Upper lobe of right lung (tissue), 1 donor: Measurements from ENCODE around the gene CPNE9. TPM values are rescaled to one million over a fixed set of nuclear protein-coding genes. Genes with fewer than 3 reads are reported as not detected.

ENCODE experiments used
- ATAC-seq: fragments of 200-7000 bp; cut with Tn5 transposase; one replicate; pipeline ENCODE4 v1.9.1; 2020; ENCODE audit warnings: mild to moderate bottlenecking, moderate library complexity
- DNase-seq: peaks from one replicate; pipeline ENCODE4 v3.0.0-alpha.2; 2020
- H3K27ac ChIP-seq: fragments of 200-600 bp; one replicate; pipeline ENCODE4 v1.8.0; 2022
- H3K27me3 ChIP-seq: fragments of 200-600 bp; one replicate; pipeline ENCODE4 v1.8.0; 2022; ENCODE audit warnings: mild to moderate bottlenecking
- H3K36me3 ChIP-seq: fragments of 200-600 bp; one replicate; pipeline ENCODE4 v1.8.0; 2022
- H3K4me1 ChIP-seq: fragments of 200-600 bp; one replicate; pipeline ENCODE4 v1.8.0; 2022
- H3K4me3 ChIP-seq: fragments of 200-600 bp; one replicate; pipeline ENCODE4 v1.8.0; 2022; ENCODE audit warnings: mild to moderate bottlenecking
- H3K9me3 ChIP-seq: fragments of 200-600 bp; one replicate; pipeline ENCODE4 v1.8.0; 2022
- CTCF ChIP-seq: fragments of 200-600 bp; IDR thresholded peaks from one replicate; pipeline ENCODE4 v1.8.0; 2022; ENCODE audit warnings: antibody characterized with exemption
- intact Hi-C: fragments of 100-400 bp; cut with DNase I; formaldehyde crosslinking; loops from one replicate; pipeline ENCODE4 v1.11.0; 2022
- total RNA-seq: library from RNA; stranded (reverse); fragmentation: NEBNext Ultra II Directional; extraction: Animal tissue kit (Norgen Biotek cat#: 25700); gene quantifications from one replicate; pipeline ENCODE4 v1.2.1, GENCODE V29; 2021
- donor health status: DM: no; HTN: yes; CAD: no; lungs with severe emphysema.

CPNE9 gene
- total RNA-seq, 1 donor from 2014 or later = 0.90 TPM

- ATAC-seq (peak; percentile 72), DNase-seq (no peak)
- intact Hi-C loops = no loop called here
- H3K9me3 ChIP-seq = no peaks in the 10 kb centered on the region
- TF ChIP-seq CTCF = no peak
- no peak overlapping the region for H3K4me3 ChIP-seq
- H3K4me1 ChIP-seq = no peaks in the 10 kb centered on the region
- H3K27ac ChIP-seq = no peak overlapping the region
- H3K36me3 ChIP-seq = peaks cover 100% of the 10 kb centered on the region
- no peaks in the 10 kb centered on the region for H3K27me3 ChIP-seq
Observed at GRCh38 chr3:9682096-9682495, 21.5 kb upstream of the CPNE9 start.

- intact Hi-C loops = no loop called here
- no peak overlapping the region for H3K27ac ChIP-seq
- no peak for TF ChIP-seq CTCF
- no peaks in the 10 kb centered on the region for H3K27me3 ChIP-seq
- no peak for ATAC-seq
- H3K36me3 ChIP-seq = peaks cover 100% of the 10 kb centered on the region
- no peak for DNase-seq
- H3K4me3 ChIP-seq = no peak overlapping the region
- H3K9me3 ChIP-seq = no peaks in the 10 kb centered on the region
- H3K4me1 ChIP-seq = no peaks in the 10 kb centered on the region
Observed at GRCh38 chr3:9683426-9683825, 20.2 kb upstream of the CPNE9 start.

GRCh38 chr3:9685216-9686049, 18.2 kb upstream of the CPNE9 start:
- H3K36me3 ChIP-seq = peaks cover 100% of the 10 kb centered on the region
- intact Hi-C loops = no loop called here
- no peak for ATAC-seq

GRCh38 chr3:9686050-9686550, 17.5 kb upstream of the CPNE9 start:
- Histone ChIP-seq H3K9me3 (no peaks in the 10 kb centered on the region), H3K4me1 (no peaks in the 10 kb centered on the region), H3K4me3 (no peak overlapping the region), H3K27me3 (no peaks in the 10 kb centered on the region), H3K27ac (no peak overlapping the region), H3K36me3 (peaks cover 100% of the 10 kb centered on the region)
- DNase-seq (no peak), ATAC-seq (no peak)
- no peak for TF ChIP-seq CTCF
- intact Hi-C loops = no loop called here

More at GRCh38 chr3:9685216-9686049, 18.2 kb upstream of the CPNE9 start:
- Histone ChIP-seq H3K9me3 (no peaks in the 10 kb centered on the region), H3K4me1 (no peaks in the 10 kb centered on the region), H3K4me3 (no peak overlapping the region), H3K27ac (no peak overlapping the region), H3K27me3 (no peaks in the 10 kb centered on the region)
- DNase-seq = no peak
- TF ChIP-seq CTCF = no peak

- intact Hi-C loops = no loop called here
- no peak for TF ChIP-seq CTCF
- no peak for DNase-seq
- no peak for ATAC-seq
- Histone ChIP-seq H3K4me3 (no peak overlapping the region), H3K9me3 (no peaks in the 10 kb centered on the region), H3K4me1 (no peaks in the 10 kb centered on the region), H3K36me3 (peaks cover 100% of the 10 kb centered on the region), H3K27ac (no peak overlapping the region), H3K27me3 (no peaks in the 10 kb centered on the region)
Observed at GRCh38 chr3:9686703-9687102, 16.9 kb upstream of the CPNE9 start.
